HG02981 (cell line): Measurements from ENCODE around the gene RBP5.

ENCODE experiments used
- ATAC-seq: cut with Tn5 transposase; IDR thresholded peaks from one replicate; pipeline ENCODE4 v1.9.1; 2021; ENCODE audit warnings: mild to moderate bottlenecking, moderate library complexity; ENCODE audit not compliant: unreplicated experiment

RBP5 gene

DNA sequence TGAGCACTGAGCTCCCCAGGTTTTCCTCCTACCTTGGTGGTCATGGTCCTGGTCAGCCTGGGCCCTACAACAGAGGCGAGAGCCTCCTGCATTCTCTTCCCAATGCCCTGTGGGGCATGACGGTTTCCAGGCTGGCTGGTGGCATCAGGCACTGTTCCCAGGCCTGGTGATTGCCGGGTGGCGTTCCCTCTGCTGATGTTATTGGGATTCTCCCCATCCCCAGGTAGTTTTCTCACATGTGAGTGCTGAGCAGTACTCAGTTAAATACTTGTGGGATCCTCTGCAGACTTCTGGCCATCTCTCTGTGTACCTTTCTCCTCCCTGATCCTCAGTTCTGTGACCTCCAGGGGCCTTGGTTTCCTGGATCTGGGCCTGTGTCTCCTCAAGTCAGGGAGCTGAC is 52.2 kb downstream of the RBP5 start:
- ATAC-seq: no peak

DNA sequence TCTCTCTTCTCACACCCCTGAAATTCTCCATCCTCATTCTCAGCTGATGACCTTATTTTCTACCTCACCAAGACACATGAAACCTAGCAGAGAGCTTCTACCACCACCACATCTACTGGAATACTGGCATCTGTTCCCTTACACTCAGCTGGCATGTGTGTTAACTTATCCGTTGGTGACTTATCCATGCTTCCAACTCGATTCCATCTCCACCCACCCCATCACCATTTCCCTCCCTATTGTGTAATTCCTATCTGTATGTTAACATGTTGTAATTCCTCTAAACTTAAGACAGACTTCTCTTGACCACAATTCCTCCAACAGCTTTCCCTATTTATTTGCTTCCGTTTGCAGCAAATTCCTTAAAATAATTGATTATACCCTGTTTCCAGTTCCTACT is 52.8 kb downstream of the RBP5 start:
- ATAC-seq: no peak

- ATAC-seq: no peak
These were observed 53.2 kb downstream of the RBP5 start for GRCh38 chr12:7075518-7075917.

GRCh38 chr12:7073946-7074345 is 54.7 kb downstream of the RBP5 start:
- no peak for ATAC-seq
